GM18520 (cell line): ENCODE measurements around the gene SEC24B.
"Not testable (repeated sequence)": the region's sequence is repeated elsewhere in the genome, so short reads cannot be mapped to it uniquely, and the experiment has no call there.

Experiments used
- ATAC-seq: cut with Tn5 transposase; IDR thresholded peaks from one replicate; pipeline ENCODE4 v1.9.1; 2021; ENCODE audit not compliant: unreplicated experiment

SEC24B gene

DNA sequence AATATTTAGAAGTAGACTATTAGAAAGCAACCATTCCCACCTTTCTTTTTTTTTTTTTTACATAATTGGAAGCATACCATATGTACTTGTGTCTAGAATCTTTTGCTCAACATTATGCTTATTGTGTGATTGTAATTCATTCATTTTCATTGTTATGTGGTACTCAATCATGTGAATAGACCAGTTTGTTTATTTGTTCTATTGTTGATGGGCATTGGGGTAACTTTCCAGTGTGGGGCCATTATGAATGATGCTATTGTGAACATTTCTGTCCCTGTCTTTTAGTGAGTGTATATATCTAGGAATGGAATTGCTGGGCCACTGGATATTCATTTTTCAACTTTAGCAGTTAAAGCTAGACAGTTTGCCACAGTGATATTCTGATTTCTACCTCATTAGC lies 63.9 kb downstream of the SEC24B start:
- no peak for ATAC-seq

DNA sequence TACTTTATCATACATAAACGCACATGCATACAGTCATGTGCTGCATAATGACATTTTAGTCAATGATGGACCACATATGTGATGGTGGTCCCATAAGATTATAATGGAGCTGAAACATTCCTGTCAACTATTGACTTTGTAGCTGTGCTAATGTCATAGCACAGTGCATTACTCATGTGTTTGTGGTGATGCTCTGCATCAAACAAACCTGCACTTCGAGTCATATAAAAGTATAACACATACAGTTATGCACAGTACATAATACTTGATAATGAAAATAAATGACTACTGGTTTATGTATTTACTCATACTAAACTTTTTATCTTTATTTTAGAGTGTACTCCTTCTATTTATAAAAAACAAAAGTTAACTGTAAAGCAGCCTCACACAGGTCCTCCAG lies 65.9 kb downstream of the SEC24B start:
- ATAC-seq, result no peak

- ATAC-seq, result no peak
These were observed 73.3 kb downstream of the SEC24B start for GRCh38 chr4:109506890-109507289.

- no peak for ATAC-seq
These were observed 77.1 kb downstream of the SEC24B start for GRCh38 chr4:109510687-109511086.

GRCh38 chr4:109511414-109511813 lies 77.8 kb downstream of the SEC24B start:
- no peak for ATAC-seq

- ATAC-seq, result not testable (repeated sequence)
These were observed 79.8 kb downstream of the SEC24B start for GRCh38 chr4:109513368-109513767.

GRCh38 chr4:109532182-109532581 lies 98.6 kb downstream of the SEC24B start:
- ATAC-seq, result no peak

DNA sequence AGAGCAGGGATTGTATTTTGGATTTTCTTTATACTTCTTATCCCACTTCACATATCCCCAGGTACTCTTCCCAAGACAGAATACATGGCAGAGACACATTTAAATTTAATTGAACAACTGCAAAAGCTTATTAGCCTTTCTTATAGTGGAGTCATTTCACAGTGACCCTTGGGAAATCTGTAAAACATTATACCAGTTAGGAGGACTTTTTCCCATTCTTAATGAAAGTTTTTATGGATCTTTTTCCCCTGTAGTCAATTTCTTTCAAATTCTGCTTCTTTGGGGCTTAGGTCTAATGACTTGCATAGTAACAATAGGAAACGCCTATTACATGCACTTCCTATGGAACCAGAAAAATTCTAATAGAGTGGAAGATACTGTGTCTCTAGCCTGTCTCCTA lies 111.8 kb downstream of the SEC24B start:
- ATAC-seq, result no peak

- ATAC-seq, result no peak
These were observed 113.8 kb downstream of the SEC24B start for GRCh38 chr4:109547394-109547793.

- no peak for ATAC-seq
These were observed 115.0 kb downstream of the SEC24B start for GRCh38 chr4:109548655-109549054.

DNA sequence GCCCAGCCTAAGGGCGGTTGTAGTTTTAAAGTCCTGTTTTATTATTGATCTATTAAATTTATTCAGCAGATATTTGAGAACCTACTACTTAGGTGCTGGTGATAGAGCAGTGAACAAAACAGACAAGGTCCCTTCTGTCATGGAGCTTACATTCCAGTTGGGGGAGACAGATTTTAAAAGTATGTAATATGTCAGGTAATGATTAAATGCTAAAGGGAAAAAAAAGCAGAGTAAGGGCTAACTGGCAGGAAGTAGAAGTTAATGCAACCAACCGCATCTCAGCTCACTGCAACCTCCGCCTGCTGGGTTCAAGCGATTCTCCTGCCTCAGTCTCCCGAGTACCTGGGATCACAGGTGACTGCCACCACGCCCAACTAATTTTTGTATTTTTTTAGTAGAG lies 118.6 kb downstream of the SEC24B start:
- no peak for ATAC-seq

DNA sequence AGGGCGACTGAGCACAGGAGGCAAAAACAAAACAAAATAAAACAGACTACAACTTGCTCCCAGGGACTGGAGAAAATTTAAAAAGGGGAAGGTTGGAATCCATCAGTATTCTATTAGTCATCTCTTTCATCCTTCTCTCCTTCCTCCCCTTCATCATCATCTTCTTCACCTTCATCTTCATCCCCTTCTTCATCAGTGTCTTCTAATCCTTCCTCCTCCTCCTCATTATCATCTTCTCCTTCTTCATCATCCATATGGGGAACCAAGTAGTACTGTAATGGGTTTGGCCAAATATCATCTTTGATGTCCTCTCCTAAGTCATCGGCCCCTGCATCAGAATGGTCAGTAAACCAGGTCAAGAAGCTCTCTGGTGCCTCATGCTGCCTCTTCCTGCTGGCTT lies 119.5 kb downstream of the SEC24B start:
- ATAC-seq, result no peak

- no peak for ATAC-seq
These were observed 121.4 kb downstream of the SEC24B start for GRCh38 chr4:109554971-109555370.

DNA sequence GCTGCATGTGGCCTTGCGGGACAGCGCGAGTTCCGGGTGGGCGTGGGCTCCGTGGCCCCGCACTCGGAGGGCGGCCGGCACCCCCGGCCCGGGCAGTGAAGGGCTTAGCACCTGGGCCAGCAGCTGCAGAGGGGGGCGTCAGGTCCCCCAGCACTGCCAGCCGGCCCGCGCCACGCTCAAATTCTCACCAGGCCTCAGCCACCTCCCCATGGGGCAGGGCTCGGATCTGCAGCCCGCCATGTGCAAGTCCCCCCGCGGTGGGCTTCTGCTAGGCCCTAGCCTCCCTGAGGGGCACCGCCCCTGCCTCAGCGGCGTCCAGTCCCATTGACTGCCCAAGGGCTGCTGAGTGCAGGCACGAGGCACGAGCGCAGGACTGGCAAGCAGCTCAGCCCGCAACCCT lies 123.8 kb downstream of the SEC24B start:
- ATAC-seq, result no peak

DNA sequence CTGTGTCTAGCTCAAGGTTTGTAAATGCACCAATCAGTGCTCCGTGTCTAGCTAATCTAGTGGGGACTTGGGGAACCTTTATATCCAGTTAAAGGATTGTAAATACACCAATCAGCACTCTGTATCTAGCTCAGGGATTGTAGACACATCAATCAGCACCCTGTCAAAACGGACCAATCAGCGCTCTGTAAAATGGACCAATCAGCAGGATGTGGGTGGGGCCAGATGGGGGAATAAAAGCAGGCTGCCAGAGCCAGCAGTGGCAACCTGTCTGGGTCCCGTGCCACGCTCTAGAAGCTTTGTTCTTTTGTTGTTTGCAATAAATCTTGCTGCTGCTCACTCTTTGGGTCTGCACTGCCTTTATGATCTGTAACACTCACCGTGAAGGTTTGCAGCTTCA lies 124.5 kb downstream of the SEC24B start:
- ATAC-seq, result not testable (repeated sequence)

DNA sequence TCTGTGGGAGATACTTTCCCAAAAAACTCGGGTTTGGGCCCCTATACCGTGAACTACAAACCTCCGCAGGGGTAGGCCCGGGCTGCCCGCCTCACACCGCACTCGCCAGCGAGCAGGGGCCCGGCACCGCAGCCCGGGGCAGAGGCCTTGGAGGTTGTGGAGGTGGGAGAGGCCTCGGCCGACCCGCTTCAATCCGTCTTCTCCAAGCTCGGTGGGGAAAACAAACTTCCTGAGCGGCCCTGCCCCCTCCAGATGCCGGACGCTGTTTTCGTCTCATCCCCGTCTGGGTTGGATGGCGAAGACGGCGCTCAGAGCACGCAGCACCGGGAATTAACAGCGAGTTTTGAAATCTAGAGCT lies 126.0 kb downstream of the SEC24B start:
- peak; percentile 2 for ATAC-seq

GRCh38 chr4:109559983-109560686 lies 126.5 kb downstream of the SEC24B start, which contains the start of gene MCUB:
TSS of gene MCUB (plus strand) at chr4:109560246. CDS start at chr4:109560338, 92 bp downstream.
- peak; percentile 89 for ATAC-seq

- peak; percentile 47 for ATAC-seq
These were observed 127.3 kb downstream of the SEC24B start for GRCh38 chr4:109560687-109561461.

- ATAC-seq, result no peak
These were observed 129.0 kb downstream of the SEC24B start for GRCh38 chr4:109562457-109563239.

DNA sequence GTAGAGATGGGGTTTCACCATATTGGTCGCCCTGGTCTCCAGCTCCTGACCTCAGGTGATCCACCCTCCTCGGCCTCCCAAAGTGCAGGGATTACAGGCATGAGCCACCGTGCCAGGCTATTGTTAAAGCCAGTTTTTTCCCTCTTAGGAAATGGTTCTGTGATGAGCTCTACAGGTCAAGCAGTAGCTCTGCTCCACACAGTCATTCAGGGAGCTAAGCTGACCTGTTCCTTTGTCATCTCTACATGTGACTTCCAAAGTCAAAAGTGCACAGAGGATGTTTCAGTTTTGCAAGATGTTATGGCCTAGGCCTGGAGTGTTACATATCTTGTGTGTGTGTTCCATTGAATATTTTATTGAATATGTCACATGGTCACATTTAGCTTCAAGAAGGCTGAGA lies 137.9 kb downstream of the SEC24B start:
- no peak for ATAC-seq

- no peak for ATAC-seq
These were observed 138.5 kb downstream of the SEC24B start for GRCh38 chr4:109572154-109572553.

- no peak for ATAC-seq
These were observed 140.8 kb downstream of the SEC24B start for GRCh38 chr4:109574443-109574850.
